ENCODE results near the gene CFAP70.

CFAP70 gene

GRCh38 chr10:73233883-73234282 lies 124.8 kb downstream of the CFAP70 start:
- TF ChIP-seq EZH2phosphoT487 (IDR thresholded peaks at IDR 0.05; ENCODE audit: low read depth), result no peak
- no peak for TF ChIP-seq CTCF (IDR thresholded peaks at IDR 0.05; ENCODE audit: low read depth, low read length)
- no peaks in the 10 kb centered on the region for H3K4me1 ChIP-seq (ENCODE audit: low read length)
- H3K4me2 ChIP-seq (ENCODE audit: low read length), result no peak overlapping the region
- H3K9ac ChIP-seq (ENCODE audit: low read length), result no peak overlapping the region
- H3K9me3 ChIP-seq (ENCODE audit: insufficient read depth, low read length), result no peaks in the 10 kb centered on the region
- H3K79me2 ChIP-seq (ENCODE audit: low read length), result no peaks in the 10 kb centered on the region
- no peak overlapping the region for H2AFZ ChIP-seq (ENCODE audit: low read depth, low read length)
- no peak overlapping the region for H3K4me3 ChIP-seq (ENCODE audit: low read length)
- H3K27me3 ChIP-seq (ENCODE audit: low read depth, low read length), result no peaks in the 10 kb centered on the region
- H3K27ac ChIP-seq (ENCODE audit: low read length), result no peak overlapping the region
- H4K20me1 ChIP-seq (ENCODE audit: insufficient read depth, low read length), result no peaks in the 10 kb centered on the region
- peaks cover 16% of the 10 kb centered on the region for H3K36me3 ChIP-seq (replicated peaks; ENCODE audit: low read depth, low read length)

- Histone ChIP-seq H3K4me3 (ENCODE audit: low read length) (no peak overlapping the region), H3K4me1 (ENCODE audit: low read length) (no peaks in the 10 kb centered on the region), H4K20me1 (ENCODE audit: insufficient read depth, low read length) (no peaks in the 10 kb centered on the region), H3K9ac (ENCODE audit: low read length) (no peak overlapping the region), H3K9me3 (ENCODE audit: insufficient read depth, low read length) (no peaks in the 10 kb centered on the region), H2AFZ (ENCODE audit: low read depth, low read length) (no peak overlapping the region), H3K36me3 (replicated peaks; ENCODE audit: low read depth, low read length) (peaks cover 14% of the 10 kb centered on the region), H3K79me2 (ENCODE audit: low read length) (no peaks in the 10 kb centered on the region), H3K27ac (ENCODE audit: low read length) (no peak overlapping the region), H3K4me2 (ENCODE audit: low read length) (no peak overlapping the region), H3K27me3 (ENCODE audit: low read depth, low read length) (no peaks in the 10 kb centered on the region)
- TF ChIP-seq CTCF (IDR thresholded peaks at IDR 0.05; ENCODE audit: low read depth, low read length) (no peak), EZH2phosphoT487 (IDR thresholded peaks at IDR 0.05; ENCODE audit: low read depth) (no peak)
Measured at GRCh38 chr10:73232887-73233286, 125.8 kb downstream of the CFAP70 start.

GRCh38 chr10:73229567-73229966 lies 129.1 kb downstream of the CFAP70 start:
- Histone ChIP-seq H3K4me2 (ENCODE audit: low read length) (no peak overlapping the region), H3K4me3 (ENCODE audit: low read length) (no peak overlapping the region), H3K9me3 (ENCODE audit: insufficient read depth, low read length) (no peaks in the 10 kb centered on the region), H3K27ac (ENCODE audit: low read length) (no peak overlapping the region), H3K79me2 (ENCODE audit: low read length) (no peaks in the 10 kb centered on the region), H3K27me3 (ENCODE audit: low read depth, low read length) (no peaks in the 10 kb centered on the region), H2AFZ (ENCODE audit: low read depth, low read length) (no peak overlapping the region), H3K9ac (ENCODE audit: low read length) (no peak overlapping the region), H3K36me3 (replicated peaks; ENCODE audit: low read depth, low read length) (peaks cover 9% of the 10 kb centered on the region), H3K4me1 (ENCODE audit: low read length) (no peaks in the 10 kb centered on the region), H4K20me1 (ENCODE audit: insufficient read depth, low read length) (no peaks in the 10 kb centered on the region)
- TF ChIP-seq EZH2phosphoT487 (IDR thresholded peaks at IDR 0.05; ENCODE audit: low read depth), result no peak
- no peak for TF ChIP-seq CTCF (IDR thresholded peaks at IDR 0.05; ENCODE audit: low read depth, low read length)

- no peak for TF ChIP-seq EZH2phosphoT487 (IDR thresholded peaks at IDR 0.05; ENCODE audit: low read depth)
- TF ChIP-seq CTCF (IDR thresholded peaks at IDR 0.05; ENCODE audit: low read depth, low read length), result no peak
Measured at GRCh38 chr10:73228247-73228646, 130.4 kb downstream of the CFAP70 start.

More at GRCh38 chr10:73228247-73228646, 130.4 kb downstream of the CFAP70 start:
- Histone ChIP-seq H3K4me3 (ENCODE audit: low read length) (no peak overlapping the region), H3K79me2 (ENCODE audit: low read length) (no peaks in the 10 kb centered on the region), H2AFZ (ENCODE audit: low read depth, low read length) (no peak overlapping the region), H4K20me1 (ENCODE audit: insufficient read depth, low read length) (no peaks in the 10 kb centered on the region), H3K27ac (ENCODE audit: low read length) (no peak overlapping the region), H3K9me3 (ENCODE audit: insufficient read depth, low read length) (no peaks in the 10 kb centered on the region), H3K36me3 (replicated peaks; ENCODE audit: low read depth, low read length) (peaks cover 4% of the 10 kb centered on the region), H3K4me1 (ENCODE audit: low read length) (no peaks in the 10 kb centered on the region), H3K9ac (ENCODE audit: low read length) (no peak overlapping the region), H3K27me3 (ENCODE audit: low read depth, low read length) (no peaks in the 10 kb centered on the region), H3K4me2 (ENCODE audit: low read length) (no peak overlapping the region)
